GM06990 (cell line): Measurements from ENCODE around the gene CLDN10.
"Not testable (repeated sequence)": the region's sequence is repeated elsewhere in the genome, so short reads cannot be mapped to it uniquely, and the experiment has no call there.

Experiments
- DNase-seq: peaks from one replicate; pipeline ENCODE4 v3.0.0-alpha.2; 2011; ENCODE audit not compliant: insufficient read length; ENCODE audit errors: extremely low read depth
- H3K27me3 ChIP-seq: replicated peaks from 2 replicates; pipeline ENCODE4 v1.6.0; 2011; ENCODE audit warnings: low read length; ENCODE audit not compliant: control insufficient read depth, insufficient read depth
- H3K36me3 ChIP-seq: 2 replicates; pipeline ENCODE4 v1.5.1; 2011; ENCODE audit warnings: low read length; ENCODE audit not compliant: control insufficient read depth, insufficient read depth
- H3K4me3 ChIP-seq: replicated peaks from 2 replicates; pipeline ENCODE4 v1.5.1; 2011; ENCODE audit warnings: low read depth, mild to moderate bottlenecking, control low read depth, low read length
- TF ChIP-seq, protein P1 (sequence below): IDR thresholded peaks from 2 replicates; pipeline ENCODE4 v1.5.1; 2011; ENCODE audit warnings: low read length, control low read depth, mild to moderate bottlenecking, inconsistent platforms; ENCODE audit not compliant: insufficient read depth, poor library complexity, severe bottlenecking

CLDN10 gene

DNA sequence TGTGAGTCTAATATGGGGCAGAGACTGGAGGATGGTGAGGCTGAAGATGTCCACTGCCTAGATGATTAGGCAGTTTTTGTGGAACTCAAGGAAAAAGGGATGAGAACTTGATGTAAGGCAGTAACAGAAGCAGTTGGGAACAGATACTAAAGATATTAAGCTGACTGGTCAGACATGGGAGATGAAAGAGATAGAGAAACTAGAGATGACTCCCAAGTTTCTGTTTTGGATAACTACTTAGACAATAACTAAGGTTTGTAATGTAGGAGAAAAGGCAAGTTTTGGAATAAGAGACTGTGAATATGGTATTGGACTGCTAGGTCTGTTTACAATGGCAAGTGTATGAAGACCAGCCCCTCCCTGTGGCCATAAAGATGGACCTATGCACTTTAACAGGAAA is 43.5 kb upstream of the CLDN10 start:
- no peak for DNase-seq
- no peaks in the 10 kb centered on the region for H3K36me3 ChIP-seq
- H3K4me3 ChIP-seq, result no peak overlapping the region
- TF ChIP-seq, protein P1, sequence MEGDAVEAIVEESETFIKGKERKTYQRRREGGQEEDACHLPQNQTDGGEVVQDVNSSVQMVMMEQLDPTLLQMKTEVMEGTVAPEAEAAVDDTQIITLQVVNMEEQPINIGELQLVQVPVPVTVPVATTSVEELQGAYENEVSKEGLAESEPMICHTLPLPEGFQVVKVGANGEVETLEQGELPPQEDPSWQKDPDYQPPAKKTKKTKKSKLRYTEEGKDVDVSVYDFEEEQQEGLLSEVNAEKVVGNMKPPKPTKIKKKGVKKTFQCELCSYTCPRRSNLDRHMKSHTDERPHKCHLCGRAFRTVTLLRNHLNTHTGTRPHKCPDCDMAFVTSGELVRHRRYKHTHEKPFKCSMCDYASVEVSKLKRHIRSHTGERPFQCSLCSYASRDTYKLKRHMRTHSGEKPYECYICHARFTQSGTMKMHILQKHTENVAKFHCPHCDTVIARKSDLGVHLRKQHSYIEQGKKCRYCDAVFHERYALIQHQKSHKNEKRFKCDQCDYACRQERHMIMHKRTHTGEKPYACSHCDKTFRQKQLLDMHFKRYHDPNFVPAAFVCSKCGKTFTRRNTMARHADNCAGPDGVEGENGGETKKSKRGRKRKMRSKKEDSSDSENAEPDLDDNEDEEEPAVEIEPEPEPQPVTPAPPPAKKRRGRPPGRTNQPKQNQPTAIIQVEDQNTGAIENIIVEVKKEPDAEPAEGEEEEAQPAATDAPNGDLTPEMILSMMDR, result no peak
- no peaks in the 10 kb centered on the region for H3K27me3 ChIP-seq

DNA sequence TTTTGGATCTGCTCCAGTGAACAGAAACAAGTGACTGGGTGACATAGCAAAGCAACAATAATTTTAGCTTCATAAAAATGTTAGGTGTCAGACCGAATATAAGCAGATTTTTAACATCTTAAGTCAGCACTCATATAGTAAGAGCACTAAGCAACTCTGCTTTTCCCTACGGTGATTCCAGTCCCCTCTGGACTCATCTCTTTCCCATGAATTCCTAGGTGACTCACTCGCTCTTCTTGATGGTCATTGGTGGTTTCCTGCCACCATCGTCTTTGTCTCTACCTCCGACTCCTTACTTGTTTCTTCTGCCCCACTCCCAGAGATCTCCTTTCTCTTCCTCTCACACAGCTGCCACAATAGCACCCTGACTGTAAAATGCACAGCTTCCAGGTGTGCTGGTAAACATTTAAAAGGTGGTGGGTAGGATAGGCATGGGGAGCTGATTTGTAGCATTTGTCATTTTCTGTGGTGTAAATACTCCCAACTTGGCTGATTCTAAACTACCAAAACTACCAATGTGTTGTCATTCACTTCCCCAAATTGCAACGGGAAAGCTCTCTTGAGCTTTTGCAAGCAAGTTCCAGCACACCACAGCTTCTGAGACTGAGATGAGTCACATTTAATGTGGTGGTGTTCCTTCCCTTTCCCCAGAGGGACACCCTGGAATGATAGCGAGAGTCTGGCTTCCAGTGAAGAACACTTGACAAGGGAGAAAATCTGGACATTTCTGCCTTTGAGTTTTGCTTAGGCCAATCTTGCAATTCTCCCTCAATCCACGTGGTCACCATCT is 42.8 kb upstream of the CLDN10 start:
- TF ChIP-seq, protein P1, result no peak
- no peak for DNase-seq
- no peak overlapping the region for H3K4me3 ChIP-seq
- H3K36me3 ChIP-seq, result no peaks in the 10 kb centered on the region
- H3K27me3 ChIP-seq, result no peaks in the 10 kb centered on the region; the same call in 1 of the 2 replicates

DNA sequence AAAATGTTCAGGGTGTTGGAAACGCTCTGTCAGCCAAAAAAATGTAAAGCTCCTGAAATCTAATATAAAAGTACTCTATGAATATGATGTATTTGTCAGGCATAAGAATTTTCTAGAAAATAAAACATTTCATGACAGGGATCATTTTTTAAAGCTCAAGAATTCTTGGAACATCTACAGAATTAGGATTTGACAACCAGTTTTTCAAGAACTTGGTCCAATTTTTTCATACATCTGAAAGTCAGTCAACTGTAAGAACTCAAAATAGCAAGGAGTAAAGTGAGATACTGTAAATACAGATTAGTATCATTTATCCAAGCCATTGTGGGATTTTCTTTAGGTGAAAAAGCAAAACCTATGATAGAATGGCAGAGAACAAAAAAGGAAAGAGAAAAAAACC is 41.6 kb upstream of the CLDN10 start:
- Histone ChIP-seq H3K36me3 (no peaks in the 10 kb centered on the region), H3K27me3 (no peaks in the 10 kb centered on the region; the same call in 1 of the 2 replicates), H3K4me3 (no peak overlapping the region)
- TF ChIP-seq, protein P1, result no peak
- no peak for DNase-seq

DNA sequence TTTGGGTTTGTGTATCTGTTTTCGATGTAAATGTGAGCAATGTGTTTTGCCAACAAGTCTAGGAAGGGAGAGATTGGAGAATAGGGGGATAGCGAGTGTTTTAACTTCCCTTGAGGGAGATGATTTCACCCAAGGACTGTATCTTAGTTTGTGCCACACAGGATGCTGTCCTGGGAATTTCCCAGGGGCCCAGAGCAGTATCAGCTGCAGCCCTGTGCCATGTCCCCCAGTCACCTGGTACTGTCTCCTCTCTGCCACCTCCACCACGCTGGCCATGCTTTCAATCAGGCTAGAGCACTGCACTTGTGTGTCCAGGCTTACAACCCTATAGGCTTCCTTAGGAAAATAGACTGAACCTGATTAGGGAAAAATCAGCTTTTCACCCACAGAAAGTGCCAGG is 40.1 kb upstream of the CLDN10 start:
- Histone ChIP-seq H3K4me3 (no peak overlapping the region), H3K27me3 (no peaks in the 10 kb centered on the region; the same call in 1 of the 2 replicates), H3K36me3 (no peaks in the 10 kb centered on the region)
- TF ChIP-seq, protein P1, result no peak
- DNase-seq, result no peak

- Histone ChIP-seq H3K4me3 (no peak overlapping the region), H3K27me3 (no peaks in the 10 kb centered on the region; the same call in 1 of the 2 replicates), H3K36me3 (no peaks in the 10 kb centered on the region)
- TF ChIP-seq, protein P1, result no peak
- no peak for DNase-seq
Observed at GRCh38 chr13:95512957-95513356, 39.6 kb upstream of the CLDN10 start.

GRCh38 chr13:95515606-95516005 is 36.9 kb upstream of the CLDN10 start:
- H3K4me3 ChIP-seq, H3K27me3 ChIP-seq, DNase-seq, H3K36me3 ChIP-seq: not testable (repeated sequence)
